WTC11 (cell line): ENCODE data around the gene ZNF787. TPM values are rescaled to one million over a fixed set of nuclear protein-coding genes. Genes with fewer than 3 reads are reported as not detected.

Experiments used
- ATAC-seq: fragments of 200-7000 bp; cut with Tn5 transposase; 2 replicates; pipeline ENCODE4 v1.10.0; 2021; ENCODE audit warnings: mild to moderate bottlenecking, moderate library complexity
- CTCF ChIA-PET: fragments of 300-600 bp; sonication (Branson Sonifier 250); formaldehyde crosslinking; loops from one replicate; lab custom pipeline; 2021; ENCODE audit warnings: antibody characterized with exemption; lab: Charles Lee
- POLR2A ChIA-PET: fragments of 350-600 bp; sonication (Branson Sonifier 250); formaldehyde crosslinking; loops from one replicate; lab custom pipeline; 2021; ENCODE audit warnings: antibody characterized with exemption; lab: Charles Lee
- DNase-seq: peaks from one replicate; pipeline ENCODE4 v3.0.0; 2021; ENCODE audit warnings: low spot score
- H3K27ac Mint-ChIP-seq: 2 replicates; pipeline ENCODE4 v1.8.0; 2021; ENCODE audit warnings: mixed read lengths
- H3K27me3 Mint-ChIP-seq: 2 replicates; pipeline ENCODE4 v1.8.0; 2021; ENCODE audit warnings: low read depth, mild to moderate bottlenecking, moderate library complexity, mixed read lengths
- H3K36me3 Mint-ChIP-seq: 2 replicates; pipeline ENCODE4 v1.8.0; 2021; ENCODE audit warnings: mixed read lengths
- H3K4me1 Mint-ChIP-seq: 2 replicates; pipeline ENCODE4 v1.8.0; 2022; ENCODE audit warnings: mixed read lengths
- H3K4me3 Mint-ChIP-seq: 2 replicates; pipeline ENCODE4 v1.8.0; 2021; ENCODE audit warnings: mild to moderate bottlenecking, moderate library complexity, mixed read lengths
- H3K9me3 Mint-ChIP-seq: 2 replicates; pipeline ENCODE4 v1.8.0; 2021; ENCODE audit warnings: mixed read lengths
- ATF1 ChIP-seq: sonication (generic); formaldehyde crosslinking; IDR thresholded peaks from 2 replicates; pipeline ENCODE4 v1.8.1; 2023; ENCODE audit warnings: mild to moderate bottlenecking, moderate library complexity, missing genetic modification reagents
- CREB1 ChIP-seq: sonication (generic); formaldehyde crosslinking; IDR thresholded peaks from 2 replicates; pipeline ENCODE4 v1.8.0; 2023; ENCODE audit warnings: mild to moderate bottlenecking, missing genetic modification reagents
- FOXK1 ChIP-seq: sonication (generic); formaldehyde crosslinking; IDR thresholded peaks from 2 replicates; pipeline ENCODE4 v1.8.0; 2022; ENCODE audit warnings: mild to moderate bottlenecking, moderate library complexity, missing genetic modification reagents
- FOXP1 ChIP-seq: sonication (generic); formaldehyde crosslinking; IDR thresholded peaks from 2 replicates; pipeline ENCODE4 v1.8.0; 2022; ENCODE audit warnings: missing genetic modification reagents, mild to moderate bottlenecking, moderate library complexity, borderline replicate concordance
- NFE2L1 ChIP-seq: sonication (generic); formaldehyde crosslinking; IDR thresholded peaks from 2 replicates; pipeline ENCODE4 v1.8.1; 2023; ENCODE audit warnings: missing genetic modification reagents
- NR1H2 ChIP-seq: sonication (generic); formaldehyde crosslinking; IDR thresholded peaks from 2 replicates; pipeline ENCODE4 v1.9.0; 2021; ENCODE audit warnings: mild to moderate bottlenecking, moderate library complexity, missing genetic modification reagents
- NR2C2 ChIP-seq: sonication (generic); formaldehyde crosslinking; IDR thresholded peaks from 2 replicates; pipeline ENCODE4 v1.8.0; 2022; ENCODE audit warnings: mild to moderate bottlenecking, missing genetic modification reagents
- SP1 ChIP-seq: sonication (generic); formaldehyde crosslinking; conservative IDR thresholded peaks from 2 replicates; pipeline ENCODE4 v1.8.1; 2022; ENCODE audit warnings: missing genetic modification reagents
- ZNF423 ChIP-seq: fragments of 250-450 bp; sonication (Bioruptor Pico); IDR thresholded peaks from 2 replicates; pipeline ENCODE4 v2.1.2; 2022; ENCODE audit warnings: mild to moderate bottlenecking, moderate library complexity
- total RNA-seq: library from RNA; stranded (reverse); gene quantifications from 3 replicates; pipeline ENCODE4 v1.2.3, GENCODE V29; 2021
- TF ChIP-seq, protein P1 (sequence below): fragments of 250-450 bp; sonication (Bioruptor Pico); conservative IDR thresholded peaks from 2 replicates; pipeline ENCODE4 v1.9.0; 2021; ENCODE audit warnings: mild to moderate bottlenecking
- TF ChIP-seq, protein P2 (sequence below): sonication (generic); formaldehyde crosslinking; IDR thresholded peaks from 2 replicates; pipeline ENCODE4 v1.8.1; 2023; ENCODE audit warnings: mild to moderate bottlenecking, missing genetic modification reagents, moderate library complexity
- TF ChIP-seq, protein P3 (sequence below): sonication (generic); formaldehyde crosslinking; IDR thresholded peaks from 2 replicates; pipeline ENCODE4 v1.8.1; 2022; ENCODE audit warnings: mild to moderate bottlenecking, moderate library complexity, missing genetic modification reagents
- TF ChIP-seq, protein P4 (sequence below): sonication (generic); formaldehyde crosslinking; IDR thresholded peaks from 2 replicates; pipeline ENCODE4 v1.8.1; 2022; ENCODE audit warnings: mild to moderate bottlenecking, missing genetic modification reagents, moderate library complexity, borderline replicate concordance
- TF ChIP-seq, protein P5 (sequence below): sonication (generic); formaldehyde crosslinking; IDR thresholded peaks from 2 replicates; pipeline ENCODE4 v1.8.0; 2022; ENCODE audit warnings: mild to moderate bottlenecking, missing genetic modification reagents
- TF ChIP-seq, protein P6 (sequence below): sonication (generic); formaldehyde crosslinking; conservative IDR thresholded peaks from 2 replicates; pipeline ENCODE4 v1.8.1; 2022; ENCODE audit warnings: mild to moderate bottlenecking, missing genetic modification reagents
- TF ChIP-seq, protein P7 (sequence below): sonication (generic); formaldehyde crosslinking; IDR thresholded peaks from 2 replicates; pipeline ENCODE4 v1.8.0; 2023; ENCODE audit warnings: mild to moderate bottlenecking, missing genetic modification reagents

ZNF787 gene
- total RNA-seq, 1 experiment from 2014 or later: 62.9 TPM

DNA sequence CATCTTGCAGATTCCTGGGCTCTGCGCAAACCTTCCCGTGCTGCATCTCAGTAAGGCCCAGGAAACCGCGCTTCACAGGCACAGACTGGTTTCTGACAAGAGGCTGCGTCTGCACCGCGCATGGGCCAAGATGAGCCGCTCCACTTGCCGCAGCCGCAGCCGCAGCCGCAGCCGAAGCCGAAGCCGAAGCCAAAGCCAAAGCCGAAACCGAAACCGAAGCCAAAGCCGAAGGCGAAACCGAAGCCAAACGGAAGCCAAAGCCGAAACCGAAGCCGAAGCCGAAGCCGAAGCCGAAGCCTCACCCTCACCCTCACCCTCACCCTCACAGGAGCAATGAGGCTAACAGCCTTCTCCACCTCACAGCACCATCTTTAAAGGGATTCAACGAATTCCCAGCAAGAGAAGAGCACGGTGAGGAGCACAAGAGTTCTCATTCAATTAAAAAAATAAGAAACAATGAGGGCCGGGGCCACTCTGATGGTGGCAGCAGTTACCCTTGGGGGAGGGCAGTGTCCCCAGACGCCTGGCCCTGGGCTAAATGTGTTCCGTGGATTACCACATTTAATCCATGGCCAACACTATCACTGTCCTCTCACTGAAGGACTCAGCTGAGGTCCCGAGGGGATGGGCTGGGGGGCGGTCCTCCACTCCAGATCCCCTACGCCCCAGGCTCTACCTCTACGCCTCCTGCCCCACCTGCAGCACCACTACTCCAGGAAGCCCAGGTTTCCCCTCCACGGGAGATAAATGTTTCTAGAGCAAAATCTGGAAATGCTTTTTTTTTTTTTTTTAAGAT, 29.1 kb downstream of the ZNF787 start:
- peak overlapping the region; percentile 45; the same call in 1 of the 2 replicates for H3K27ac Mint-ChIP-seq
- DNase-seq (no peak), ATAC-seq (no peak)
- ChIA-PET CTCF (interaction anchor here (1.0 to 4.1 kb wide), 3 partner anchors 11 to 218 kb away, joined by 3 to 19 read pairs (median 5); no protein-coding TSS in a partner anchor), POLR2A (no interaction called here)
- H3K4me1 Mint-ChIP-seq: peaks cover 12% of the 10 kb centered on the region
- peaks cover 4% of the 10 kb centered on the region; the same call in 1 of the 2 replicates for H3K9me3 Mint-ChIP-seq
- peaks cover 36% of the 10 kb centered on the region for H3K36me3 Mint-ChIP-seq
- no peaks in the 10 kb centered on the region for H3K27me3 Mint-ChIP-seq
- no peak overlapping the region for H3K4me3 Mint-ChIP-seq
- TF ChIP-seq ZNF423 (CRISPR knock-in tag) (no peak), NFE2L1 (no peak), ATF1 (no peak)
- TF ChIP-seq, protein P1, sequence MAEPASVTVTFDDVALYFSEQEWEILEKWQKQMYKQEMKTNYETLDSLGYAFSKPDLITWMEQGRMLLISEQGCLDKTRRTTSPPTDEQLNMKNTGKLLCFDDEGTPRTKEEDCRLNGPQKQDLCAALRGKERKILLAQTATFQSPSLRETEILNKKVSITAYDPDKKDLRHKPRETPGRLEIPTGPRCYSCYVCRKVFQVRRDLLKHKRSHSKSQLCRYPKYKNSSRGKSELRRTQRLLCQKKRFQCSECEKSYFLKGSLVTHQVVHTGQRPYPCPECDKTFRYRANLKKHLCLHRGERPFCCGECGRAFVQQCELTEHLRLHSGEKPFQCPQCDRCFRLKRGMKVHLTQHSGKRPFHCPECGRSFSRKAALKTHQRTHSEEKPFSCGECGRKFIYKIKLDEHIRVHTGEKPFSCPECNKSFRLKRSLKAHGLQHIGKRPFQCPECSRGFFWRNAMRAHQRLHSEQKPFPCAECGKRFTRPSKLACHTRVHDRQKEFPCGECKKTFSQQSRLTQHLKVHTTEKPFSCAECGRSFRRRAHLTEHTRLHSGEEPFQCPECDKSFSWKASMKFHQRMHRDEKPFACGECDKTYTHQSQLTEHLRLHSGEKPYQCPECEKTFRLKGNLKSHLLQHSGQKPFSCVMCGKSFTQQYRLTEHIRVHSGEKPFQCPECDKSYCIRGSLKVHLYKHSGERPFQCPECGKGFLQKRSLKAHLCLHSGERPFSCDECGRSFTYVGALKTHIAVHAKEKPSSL (CRISPR knock-in tag): no peak
- TF ChIP-seq, protein P2, sequence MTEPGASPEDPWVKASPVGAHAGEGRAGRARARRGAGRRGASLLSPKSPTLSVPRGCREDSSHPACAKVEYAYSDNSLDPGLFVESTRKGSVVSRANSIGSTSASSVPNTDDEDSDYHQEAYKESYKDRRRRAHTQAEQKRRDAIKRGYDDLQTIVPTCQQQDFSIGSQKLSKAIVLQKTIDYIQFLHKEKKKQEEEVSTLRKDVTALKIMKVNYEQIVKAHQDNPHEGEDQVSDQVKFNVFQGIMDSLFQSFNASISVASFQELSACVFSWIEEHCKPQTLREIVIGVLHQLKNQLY (CRISPR knock-in tag): no peak

DNA sequence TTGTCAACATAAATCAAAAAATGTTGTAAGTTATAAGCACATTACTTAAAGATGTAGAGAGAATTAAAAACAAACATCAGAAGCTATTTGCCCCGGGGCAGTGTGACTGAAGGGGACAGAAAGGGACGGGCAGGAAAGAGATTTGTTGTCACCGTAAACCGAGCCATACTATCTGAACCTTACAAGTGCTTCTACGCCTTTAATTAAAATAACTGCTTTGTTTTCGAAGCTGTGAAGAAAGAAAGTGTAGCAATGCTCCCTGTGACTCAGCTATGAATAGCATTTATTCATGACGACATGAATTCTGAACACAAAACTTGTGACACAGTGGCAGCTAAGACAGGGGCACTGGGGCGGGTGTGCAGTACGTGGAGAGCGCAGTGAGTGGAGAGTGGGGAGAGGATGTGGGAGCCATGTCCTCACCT, 30.0 kb downstream of the ZNF787 start:
- ATAC-seq: no peak
- POLR2A ChIA-PET: no interaction called here
- Mint-ChIP-seq H3K4me3 (no peak overlapping the region), H3K27me3 (no peaks in the 10 kb centered on the region), H3K4me1 (peaks cover 16% of the 10 kb centered on the region), H3K27ac (peak overlapping the region; percentile 73; the same call in 1 of the 2 replicates), H3K9me3 (peaks cover 4% of the 10 kb centered on the region; the same call in 1 of the 2 replicates), H3K36me3 (peaks cover 36% of the 10 kb centered on the region)
- no peak for TF ChIP-seq ATF1
- TF ChIP-seq ZNF423 (CRISPR knock-in tag): no peak
- TF ChIP-seq, protein P3, sequence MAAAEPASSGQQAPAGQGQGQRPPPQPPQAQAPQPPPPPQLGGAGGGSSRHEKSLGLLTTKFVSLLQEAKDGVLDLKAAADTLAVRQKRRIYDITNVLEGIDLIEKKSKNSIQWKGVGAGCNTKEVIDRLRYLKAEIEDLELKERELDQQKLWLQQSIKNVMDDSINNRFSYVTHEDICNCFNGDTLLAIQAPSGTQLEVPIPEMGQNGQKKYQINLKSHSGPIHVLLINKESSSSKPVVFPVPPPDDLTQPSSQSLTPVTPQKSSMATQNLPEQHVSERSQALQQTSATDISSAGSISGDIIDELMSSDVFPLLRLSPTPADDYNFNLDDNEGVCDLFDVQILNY (CRISPR knock-in tag): no peak
- TF ChIP-seq SP1: no peak
- TF ChIP-seq CREB1 (CRISPR knock-in tag): no peak
- TF ChIP-seq, protein P4, sequence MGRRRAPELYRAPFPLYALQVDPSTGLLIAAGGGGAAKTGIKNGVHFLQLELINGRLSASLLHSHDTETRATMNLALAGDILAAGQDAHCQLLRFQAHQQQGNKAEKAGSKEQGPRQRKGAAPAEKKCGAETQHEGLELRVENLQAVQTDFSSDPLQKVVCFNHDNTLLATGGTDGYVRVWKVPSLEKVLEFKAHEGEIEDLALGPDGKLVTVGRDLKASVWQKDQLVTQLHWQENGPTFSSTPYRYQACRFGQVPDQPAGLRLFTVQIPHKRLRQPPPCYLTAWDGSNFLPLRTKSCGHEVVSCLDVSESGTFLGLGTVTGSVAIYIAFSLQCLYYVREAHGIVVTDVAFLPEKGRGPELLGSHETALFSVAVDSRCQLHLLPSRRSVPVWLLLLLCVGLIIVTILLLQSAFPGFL (CRISPR knock-in tag): no peak
- TF ChIP-seq, protein P5, sequence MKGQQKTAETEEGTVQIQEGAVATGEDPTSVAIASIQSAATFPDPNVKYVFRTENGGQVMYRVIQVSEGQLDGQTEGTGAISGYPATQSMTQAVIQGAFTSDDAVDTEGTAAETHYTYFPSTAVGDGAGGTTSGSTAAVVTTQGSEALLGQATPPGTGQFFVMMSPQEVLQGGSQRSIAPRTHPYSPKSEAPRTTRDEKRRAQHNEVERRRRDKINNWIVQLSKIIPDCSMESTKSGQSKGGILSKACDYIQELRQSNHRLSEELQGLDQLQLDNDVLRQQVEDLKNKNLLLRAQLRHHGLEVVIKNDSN (CRISPR knock-in tag): no peak
- TF ChIP-seq, protein P6, sequence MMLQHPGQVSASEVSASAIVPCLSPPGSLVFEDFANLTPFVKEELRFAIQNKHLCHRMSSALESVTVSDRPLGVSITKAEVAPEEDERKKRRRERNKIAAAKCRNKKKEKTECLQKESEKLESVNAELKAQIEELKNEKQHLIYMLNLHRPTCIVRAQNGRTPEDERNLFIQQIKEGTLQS: no peak
- TF ChIP-seq FOXP1 (CRISPR knock-in tag): no peak
- no peak for TF ChIP-seq NR1H2 (CRISPR knock-in tag)
- TF ChIP-seq, protein P7, sequence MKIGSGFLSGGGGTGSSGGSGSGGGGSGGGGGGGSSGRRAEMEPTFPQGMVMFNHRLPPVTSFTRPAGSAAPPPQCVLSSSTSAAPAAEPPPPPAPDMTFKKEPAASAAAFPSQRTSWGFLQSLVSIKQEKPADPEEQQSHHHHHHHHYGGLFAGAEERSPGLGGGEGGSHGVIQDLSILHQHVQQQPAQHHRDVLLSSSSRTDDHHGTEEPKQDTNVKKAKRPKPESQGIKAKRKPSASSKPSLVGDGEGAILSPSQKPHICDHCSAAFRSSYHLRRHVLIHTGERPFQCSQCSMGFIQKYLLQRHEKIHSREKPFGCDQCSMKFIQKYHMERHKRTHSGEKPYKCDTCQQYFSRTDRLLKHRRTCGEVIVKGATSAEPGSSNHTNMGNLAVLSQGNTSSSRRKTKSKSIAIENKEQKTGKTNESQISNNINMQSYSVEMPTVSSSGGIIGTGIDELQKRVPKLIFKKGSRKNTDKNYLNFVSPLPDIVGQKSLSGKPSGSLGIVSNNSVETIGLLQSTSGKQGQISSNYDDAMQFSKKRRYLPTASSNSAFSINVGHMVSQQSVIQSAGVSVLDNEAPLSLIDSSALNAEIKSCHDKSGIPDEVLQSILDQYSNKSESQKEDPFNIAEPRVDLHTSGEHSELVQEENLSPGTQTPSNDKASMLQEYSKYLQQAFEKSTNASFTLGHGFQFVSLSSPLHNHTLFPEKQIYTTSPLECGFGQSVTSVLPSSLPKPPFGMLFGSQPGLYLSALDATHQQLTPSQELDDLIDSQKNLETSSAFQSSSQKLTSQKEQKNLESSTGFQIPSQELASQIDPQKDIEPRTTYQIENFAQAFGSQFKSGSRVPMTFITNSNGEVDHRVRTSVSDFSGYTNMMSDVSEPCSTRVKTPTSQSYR (CRISPR knock-in tag): no peak
- no peak for TF ChIP-seq FOXK1 (CRISPR knock-in tag)
- no peak for TF ChIP-seq NR2C2 (CRISPR knock-in tag)
- no peak for DNase-seq
- CTCF ChIA-PET: interaction anchor here (1.0 to 4.1 kb wide), 4 partner anchors 10 to 219 kb away, joined by 3 to 19 read pairs (median 4); no protein-coding TSS in a partner anchor
